SIG-M5 treated with dmso at 0.1 percent for 504 hours (cell line): ENCODE data around the gene NPHP4.

Experiments
- DNase-seq: peaks from one replicate; lab custom pipeline; 2025; ENCODE audit not compliant: unreplicated experiment; lab: John Stamatoyannopoulos, UW

The NPHP4 gene

GRCh38 chr1:5951846-5952410 lies 40.3 kb downstream of the NPHP4 start:
- no peak for DNase-seq

- DNase-seq = no peak
Observed at GRCh38 chr1:5950994-5951785, 41.0 kb downstream of the NPHP4 start.

DNA sequence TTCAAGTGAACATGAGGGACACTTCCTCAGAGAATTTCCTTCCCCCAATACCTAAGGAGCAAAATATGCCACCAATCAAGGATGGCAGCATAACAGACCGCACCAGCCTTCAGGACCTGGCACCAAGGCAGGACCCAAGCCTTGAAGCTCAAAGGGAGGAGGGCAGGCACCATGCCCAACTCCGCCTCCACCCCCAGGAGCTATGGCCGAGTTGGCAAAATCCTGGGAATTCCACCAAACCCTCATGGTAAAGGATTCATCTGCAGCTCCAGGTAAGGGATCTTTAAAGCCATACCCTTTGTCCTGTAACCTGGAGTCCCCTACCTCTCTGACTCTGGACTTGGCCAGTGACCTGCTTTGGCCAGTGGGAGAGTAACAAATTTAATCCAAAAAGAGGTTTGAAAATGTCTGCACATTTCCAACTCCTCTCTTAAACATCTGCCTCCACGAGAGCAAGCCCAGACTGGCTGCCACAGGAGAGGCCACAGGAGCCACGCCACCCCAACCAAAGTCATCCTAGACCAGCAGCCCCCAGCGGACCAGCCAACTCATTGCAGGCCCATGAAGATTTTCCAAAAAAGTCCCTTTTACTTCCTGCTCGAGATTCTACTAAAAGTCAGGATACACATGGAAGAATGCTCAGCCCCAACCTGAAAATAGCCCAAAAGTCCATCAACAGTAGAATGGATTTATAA lies 41.9 kb downstream of the NPHP4 start:
- no peak for DNase-seq

GRCh38 chr1:5949761-5950100 lies 42.5 kb downstream of the NPHP4 start:
- no peak for DNase-seq

- DNase-seq = no peak
Observed at GRCh38 chr1:5949085-5949760, 43.0 kb downstream of the NPHP4 start.

DNA sequence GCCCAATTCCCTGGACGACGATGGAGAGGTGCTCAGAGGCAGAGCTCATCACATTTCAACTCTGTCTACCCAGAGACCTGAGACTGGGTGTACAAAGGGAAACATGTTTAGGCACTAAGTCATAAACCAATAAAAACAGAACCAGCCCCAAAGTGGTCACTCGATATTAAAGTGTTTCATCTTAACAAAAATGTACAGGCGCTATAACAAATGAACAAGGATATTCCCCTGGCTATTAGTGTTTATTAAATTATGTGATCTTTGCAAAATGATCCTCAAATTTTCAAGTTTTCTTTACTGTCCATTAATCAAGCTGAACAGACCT lies 43.6 kb downstream of the NPHP4 start:
- no peak for DNase-seq

GRCh38 chr1:5947978-5948680 lies 44.1 kb downstream of the NPHP4 start:
- DNase-seq = no peak

DNA sequence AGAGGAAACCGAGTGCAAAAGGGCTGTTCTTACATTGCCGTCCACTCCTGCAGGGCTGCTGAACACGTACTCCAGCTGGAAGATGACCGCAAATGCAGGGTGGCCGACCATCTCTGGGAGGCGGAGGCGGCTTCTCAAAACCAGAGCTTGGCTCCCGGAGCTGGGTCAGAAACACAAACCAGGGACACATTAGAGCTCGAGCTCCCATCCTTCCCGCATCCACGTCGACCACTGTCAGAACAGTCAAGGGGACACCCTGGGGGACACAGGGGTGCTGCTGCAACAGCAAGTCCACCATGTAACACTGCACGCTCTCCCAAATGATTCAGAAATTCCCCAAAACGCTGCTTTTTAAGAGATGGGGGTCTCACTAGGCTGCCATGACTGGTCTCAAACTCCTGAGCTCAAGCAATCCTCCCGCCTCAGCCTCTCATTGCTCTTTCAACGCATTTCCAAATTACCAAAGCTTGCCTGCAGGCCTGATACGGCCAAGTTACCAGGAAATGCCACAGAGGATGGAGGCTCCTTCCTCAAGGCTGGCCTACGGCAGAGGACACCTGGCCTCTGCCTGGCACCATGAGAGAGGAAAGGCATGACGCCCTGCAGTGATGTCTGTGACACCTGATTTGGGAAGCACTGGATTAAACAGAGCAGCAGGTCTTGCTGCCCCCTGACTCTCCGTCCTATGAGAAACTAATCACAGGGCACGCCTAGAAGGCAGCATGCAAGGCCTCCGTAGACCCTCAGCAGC lies 45.0 kb downstream of the NPHP4 start:
- no peak for DNase-seq

DNA sequence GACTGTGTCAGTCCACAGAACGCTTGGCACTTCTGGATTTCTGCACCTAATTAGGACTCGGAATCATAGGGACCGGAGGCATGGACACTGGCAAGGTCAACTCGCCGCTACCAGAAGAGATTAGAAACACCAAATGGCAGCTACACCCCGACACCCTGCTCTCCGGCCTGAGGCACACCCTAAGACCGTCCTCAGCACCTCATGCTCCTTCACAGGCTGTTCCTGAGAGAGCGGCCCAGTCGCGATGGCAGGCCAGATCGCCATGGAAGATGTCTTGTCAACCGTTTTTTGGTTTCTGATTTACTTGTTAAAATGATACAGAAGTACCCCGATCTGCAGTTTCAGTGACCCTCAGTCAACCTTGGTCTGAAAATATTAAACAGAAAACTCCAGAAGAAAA lies 46.8 kb downstream of the NPHP4 start:
- DNase-seq = no peak

- DNase-seq = no peak
Observed at GRCh38 chr1:5944843-5945167, 47.4 kb downstream of the NPHP4 start.

DNA sequence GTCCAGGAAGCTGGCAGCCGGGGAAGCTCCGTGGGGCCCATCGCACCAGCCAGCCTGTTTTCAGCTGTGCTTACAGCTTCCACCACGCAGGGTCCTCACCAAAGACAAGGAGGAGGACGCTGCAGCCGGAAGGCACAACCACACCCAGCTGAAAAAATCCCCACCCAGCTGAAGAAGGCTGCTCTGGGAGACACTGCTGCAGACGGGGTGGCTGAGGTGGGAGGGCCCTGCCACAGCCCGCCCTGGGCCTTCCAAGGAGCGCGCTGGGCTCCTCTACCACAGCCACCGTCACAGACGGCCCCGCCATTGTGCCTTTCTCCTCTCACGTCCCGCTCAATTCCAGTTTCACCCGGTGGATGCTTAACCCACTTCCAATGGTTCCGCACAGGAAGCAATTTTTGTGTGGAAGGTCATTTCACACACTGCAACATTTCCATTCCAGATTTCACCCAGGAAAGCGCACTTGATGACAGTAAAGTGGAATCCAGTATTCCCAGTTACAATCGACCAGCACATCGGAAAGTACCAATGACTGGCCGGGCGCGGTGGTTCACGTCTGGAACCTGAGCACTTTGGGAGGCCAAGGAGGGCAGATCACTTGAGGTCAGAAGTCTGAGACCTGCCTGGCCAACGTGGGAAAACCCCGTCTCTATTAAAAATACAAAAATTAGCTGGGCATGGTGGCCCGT lies 47.9 kb downstream of the NPHP4 start:
- DNase-seq = no peak

DNA sequence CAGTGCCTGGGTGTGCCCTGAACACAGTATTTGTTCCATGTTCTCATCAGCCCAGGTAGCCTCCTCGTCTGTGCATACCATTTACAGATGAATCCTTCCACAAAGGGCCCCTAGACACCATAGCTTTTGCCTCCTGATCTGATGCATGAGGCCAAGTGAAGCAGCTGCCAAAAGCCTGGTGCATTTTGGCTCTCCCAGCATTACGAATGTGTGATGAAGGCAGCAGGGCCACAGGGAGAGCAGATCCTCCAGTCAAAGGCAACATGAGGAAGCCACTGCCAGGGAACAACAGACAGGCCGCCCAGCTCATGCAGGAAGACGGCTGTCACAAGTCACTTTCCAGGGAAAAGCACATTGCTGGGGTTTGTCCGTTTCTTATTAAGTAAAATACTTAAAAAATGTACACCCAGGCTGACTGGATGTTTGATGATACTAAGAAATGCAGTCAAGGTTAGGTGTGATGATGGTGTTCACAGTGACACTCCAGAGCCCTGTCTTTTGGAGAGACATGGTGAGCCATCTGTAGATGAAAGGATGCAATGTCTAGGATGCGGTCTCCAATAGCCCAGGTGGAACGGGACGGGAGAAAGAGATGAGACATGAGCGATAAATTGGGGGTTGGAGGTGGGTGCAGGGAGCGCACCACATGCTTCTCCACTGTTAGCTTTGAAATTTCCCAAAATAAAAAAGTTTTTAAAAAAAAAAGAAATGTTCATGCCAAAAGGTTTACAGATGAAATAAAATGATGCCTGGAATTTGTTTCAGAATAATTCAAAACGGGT lies 48.7 kb downstream of the NPHP4 start:
- no peak for DNase-seq

DNA sequence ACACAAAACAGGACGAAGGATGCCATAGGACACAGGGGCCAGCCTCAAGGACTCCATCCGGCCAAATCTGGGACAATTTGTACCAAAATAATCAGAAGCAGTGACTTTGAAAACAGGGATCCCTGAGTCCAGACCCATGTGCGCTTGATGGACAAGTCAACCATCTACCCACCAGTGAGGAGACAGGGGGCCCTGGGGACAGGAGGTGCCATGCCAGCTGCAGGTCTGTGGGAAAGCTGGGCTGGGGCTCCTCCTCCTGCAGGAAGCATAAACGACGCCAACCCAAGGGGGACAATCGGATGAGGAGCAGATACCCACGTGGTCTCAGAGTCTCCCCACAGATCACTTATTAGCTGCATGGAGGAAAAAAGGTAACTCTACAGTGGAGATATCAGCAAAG lies 50.6 kb downstream of the NPHP4 start:
- DNase-seq = no peak

GRCh38 chr1:5940723-5941407 lies 51.4 kb downstream of the NPHP4 start:
- no peak for DNase-seq

GRCh38 chr1:5939271-5940170 lies 52.7 kb downstream of the NPHP4 start:
- peak; percentile 13 for DNase-seq

- DNase-seq = no peak
Observed at GRCh38 chr1:5938101-5938646, 54.1 kb downstream of the NPHP4 start.

DNA sequence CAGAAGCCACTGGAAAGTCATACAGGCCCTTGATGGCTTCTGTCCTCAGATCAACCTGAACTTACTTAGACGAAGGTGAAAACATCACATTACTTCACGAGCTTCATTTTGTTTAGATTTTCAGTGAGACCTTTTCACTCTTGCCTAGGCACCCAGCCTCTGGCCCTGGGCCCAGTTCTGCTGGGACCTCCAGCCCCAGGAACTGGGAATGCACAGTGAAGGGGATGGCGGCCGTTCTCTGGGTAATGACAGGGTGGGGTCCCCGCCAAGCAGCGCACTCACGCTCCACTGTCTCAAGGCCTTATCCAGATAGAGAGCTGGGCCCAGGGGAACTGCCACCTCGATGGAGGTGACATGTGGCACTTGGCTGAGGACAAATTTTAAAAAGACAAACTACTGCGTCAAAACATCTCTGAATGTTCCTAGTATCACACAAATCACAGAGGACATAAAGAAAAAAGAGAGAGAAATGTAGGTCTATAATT lies 54.8 kb downstream of the NPHP4 start:
- no peak for DNase-seq
